GM12801 (cell line): Measurements from ENCODE around the gene BMP8B.
A peak's percentile ranks its signal among the peaks of the same experiment; 100 is the strongest.

Experiments used
- TF ChIP-seq, protein P1 (sequence below): IDR thresholded peaks from one replicate; pipeline ENCODE4 v1.5.1; 2011; ENCODE audit warnings: control low read depth; ENCODE audit not compliant: insufficient read length; ENCODE audit errors: extremely low read depth

The BMP8B gene

DNA sequence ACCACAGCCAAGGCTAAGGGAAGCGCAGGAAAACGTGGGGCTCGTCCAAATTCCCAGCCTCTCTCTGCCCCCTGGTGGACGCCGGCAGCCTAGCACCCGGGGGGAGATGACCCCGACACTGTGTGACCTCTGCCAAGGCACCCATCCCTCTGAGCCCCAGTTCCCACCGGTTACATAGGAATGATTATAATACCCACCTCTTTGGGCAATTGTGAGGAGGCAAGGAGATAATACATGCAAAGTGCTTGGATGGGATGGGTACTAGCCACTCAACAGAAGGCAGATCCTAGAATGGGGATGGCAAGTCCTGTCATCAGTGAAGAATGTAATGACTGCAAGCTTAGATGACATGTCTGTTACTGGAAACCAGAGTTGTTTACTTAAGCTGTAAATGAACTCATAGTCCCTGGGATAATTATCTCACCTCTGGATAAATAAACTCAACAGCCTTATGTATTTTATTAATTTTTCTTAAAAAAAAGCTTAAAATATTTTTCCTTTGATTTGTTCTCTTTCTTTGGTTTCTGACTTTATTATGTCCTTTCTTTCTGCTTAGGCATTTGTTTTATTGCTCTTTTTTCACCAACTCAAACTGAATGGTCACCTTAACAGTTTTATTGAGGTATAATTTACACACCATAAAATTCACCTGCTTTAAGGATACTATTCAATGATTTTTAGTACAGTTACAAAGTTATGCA is 11.3 kb upstream of the BMP8B start:
- TF ChIP-seq, protein P1, sequence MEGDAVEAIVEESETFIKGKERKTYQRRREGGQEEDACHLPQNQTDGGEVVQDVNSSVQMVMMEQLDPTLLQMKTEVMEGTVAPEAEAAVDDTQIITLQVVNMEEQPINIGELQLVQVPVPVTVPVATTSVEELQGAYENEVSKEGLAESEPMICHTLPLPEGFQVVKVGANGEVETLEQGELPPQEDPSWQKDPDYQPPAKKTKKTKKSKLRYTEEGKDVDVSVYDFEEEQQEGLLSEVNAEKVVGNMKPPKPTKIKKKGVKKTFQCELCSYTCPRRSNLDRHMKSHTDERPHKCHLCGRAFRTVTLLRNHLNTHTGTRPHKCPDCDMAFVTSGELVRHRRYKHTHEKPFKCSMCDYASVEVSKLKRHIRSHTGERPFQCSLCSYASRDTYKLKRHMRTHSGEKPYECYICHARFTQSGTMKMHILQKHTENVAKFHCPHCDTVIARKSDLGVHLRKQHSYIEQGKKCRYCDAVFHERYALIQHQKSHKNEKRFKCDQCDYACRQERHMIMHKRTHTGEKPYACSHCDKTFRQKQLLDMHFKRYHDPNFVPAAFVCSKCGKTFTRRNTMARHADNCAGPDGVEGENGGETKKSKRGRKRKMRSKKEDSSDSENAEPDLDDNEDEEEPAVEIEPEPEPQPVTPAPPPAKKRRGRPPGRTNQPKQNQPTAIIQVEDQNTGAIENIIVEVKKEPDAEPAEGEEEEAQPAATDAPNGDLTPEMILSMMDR: no peak

DNA sequence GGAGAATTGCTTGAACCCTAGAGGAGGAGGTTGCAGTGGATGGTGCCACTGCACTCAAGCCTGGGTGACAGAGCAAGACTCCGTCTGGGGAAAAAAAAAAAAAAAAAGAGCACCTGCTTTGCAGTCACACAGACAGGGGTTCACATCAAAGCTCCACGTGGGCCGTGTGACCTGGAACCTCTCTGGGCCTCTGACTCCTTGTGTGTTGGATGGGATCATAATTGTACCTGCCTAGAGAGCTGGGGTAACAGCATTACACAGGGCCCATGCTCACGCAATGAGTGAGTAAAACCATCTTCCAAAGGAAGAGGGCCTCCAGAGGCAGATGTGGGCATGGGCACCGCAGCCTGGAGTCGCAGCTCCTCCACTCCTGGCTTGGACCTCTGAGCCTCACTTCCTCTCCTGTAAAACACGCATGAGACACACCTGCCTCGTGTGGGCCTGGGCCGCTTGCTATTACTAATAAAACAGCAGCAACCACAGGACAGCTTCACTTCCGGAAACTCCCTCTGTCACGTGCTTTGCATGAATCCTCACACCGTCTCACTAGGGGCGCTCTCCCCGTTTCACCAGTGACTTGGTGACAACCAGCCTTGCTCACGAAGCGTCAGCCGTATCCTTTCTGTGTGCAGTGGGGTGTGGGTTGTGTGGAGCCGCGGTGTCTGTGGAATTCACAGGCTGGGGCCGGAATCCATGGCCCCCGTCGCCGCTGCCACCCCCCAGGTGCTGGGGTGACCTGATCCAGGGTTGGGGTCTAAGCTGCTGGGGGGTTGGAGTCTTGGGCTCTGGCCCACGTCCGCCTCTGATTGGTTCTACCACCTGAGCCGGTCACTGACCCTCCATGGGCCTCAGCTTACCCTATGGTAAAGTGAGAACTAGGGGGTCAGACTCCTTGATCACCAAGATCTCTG is 10.4 kb upstream of the BMP8B start:
- TF ChIP-seq, protein P1: peak; percentile 34

- TF ChIP-seq, protein P1: no peak
Observed at GRCh38 chr1:39795651-39796050, 7.0 kb upstream of the BMP8B start.

DNA sequence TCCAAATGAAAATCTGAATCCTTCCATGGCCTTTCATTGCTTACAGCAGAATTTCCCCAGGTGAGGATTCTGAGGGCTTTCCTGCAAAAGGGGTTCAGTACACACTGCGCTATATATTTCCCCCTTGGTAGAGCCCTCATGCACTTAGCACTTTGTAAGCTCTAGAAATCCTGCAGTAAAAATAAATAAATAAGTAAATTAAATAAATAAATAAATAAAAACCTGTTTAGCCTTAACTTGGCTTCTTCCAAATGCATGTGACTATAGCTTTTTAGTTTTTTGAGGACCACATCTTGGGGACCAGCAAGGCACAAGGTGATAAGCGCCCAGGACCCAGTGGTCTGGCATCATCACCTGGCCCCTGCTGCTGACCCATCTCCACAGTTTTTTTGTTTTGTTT is 3.2 kb upstream of the BMP8B start:
- TF ChIP-seq, protein P1: no peak

GRCh38 chr1:39789571-39790110 is 976 bp upstream of the BMP8B start:
- TF ChIP-seq, protein P1: no peak

DNA sequence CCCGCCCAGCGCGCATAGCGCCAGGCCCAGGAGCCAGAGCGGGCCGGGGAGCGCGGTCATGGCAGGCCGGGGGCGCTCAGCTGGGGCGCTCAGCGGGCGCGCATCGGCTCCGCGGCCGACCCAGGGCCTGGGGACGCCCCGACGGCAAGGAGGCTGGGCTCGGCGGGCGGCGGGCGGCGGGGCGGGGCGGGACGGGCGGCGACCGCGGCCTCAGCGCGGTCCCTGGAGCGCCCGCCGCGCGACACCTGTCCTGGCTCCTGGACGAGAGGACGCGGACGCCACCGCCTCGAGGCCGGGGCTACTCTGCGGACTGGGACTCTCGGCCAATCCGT is 273 bp downstream of the BMP8B start:
- TF ChIP-seq, protein P1: no peak

- TF ChIP-seq, protein P1: no peak
Observed at GRCh38 chr1:39787468-39787867, 1.2 kb downstream of the BMP8B start.
